Esophagus squamous epithelium (tissue), 5 donors: ENCODE measurements around the gene SF3B2. TPM values are rescaled to one million over a fixed set of nuclear protein-coding genes. Genes with fewer than 3 reads are reported as not detected.
"Not testable (repeated sequence)": the region's sequence is repeated elsewhere in the genome, so short reads cannot be mapped to it uniquely, and the experiment has no call there.

Experiments used
- DNase-seq: peaks from one replicate; lab custom pipeline; 2025; lab: John Stamatoyannopoulos, UW
- H3K27ac ChIP-seq, 4 donors: fragments of 200-600 bp; sonication (generic); one replicate each; pipeline ENCODE4 v1.5.1; 2016 to 2019; ENCODE audit warnings: mild to moderate bottlenecking in 1 of 4
- H3K27me3 ChIP-seq, 4 donors: fragments of 200-600 bp; sonication (generic); 1 replicate in 3 of 4; 2 replicates in 1 of 4; pipeline versions ENCODE4 v1.5.1 to v1.6.0; 2017 to 2021; ENCODE audit warnings: antibody characterized with exemption in 1 of 4
- H3K36me3 ChIP-seq, 3 donors: fragments of 200-600 bp; sonication (generic); one replicate each; pipeline ENCODE4 v1.5.1; 2016 to 2019
- H3K4me1 ChIP-seq, 3 donors: fragments of 200-600 bp; sonication (generic); one replicate each; pipeline ENCODE4 v1.5.1; 2017 to 2019
- H3K4me3 ChIP-seq, 4 donors: fragments of 200-600 bp; sonication (generic); 1 replicate in 3 of 4; 2 replicates in 1 of 4; pipeline ENCODE4 v1.5.1; 2016 to 2019; ENCODE audit warnings: mild to moderate bottlenecking in 2 of 4, moderate library complexity in 1 of 4
- H3K9me3 ChIP-seq, 3 donors: fragments of 200-600 bp; sonication (generic); one replicate each; pipeline ENCODE4 v1.5.1; 2016 to 2019
- POLR2A ChIP-seq, 4 donors: fragments of 450-650 bp; IDR thresholded peaks; one replicate each; pipeline ENCODE4 v1.6.1; 2017; ENCODE audit warnings: antibody characterized with exemption in 4 of 4, mild to moderate bottlenecking in 4 of 4, moderate library complexity in 3 of 4
- WGBS, 2 donors: methylation state at CpG; one replicate each; pipeline ENCODE4 v1.1.5; 2018; 5-methylcytosine and 5-hydroxymethylcytosine counted together
- intact Hi-C: fragments of 100-400 bp; cut with DNase I; formaldehyde crosslinking; loops from one replicate; pipeline ENCODE4 v1.15.0; 2022
- total RNA-seq, 4 donors: library from RNA; depleted of rRNA; stranded (reverse); fragments of >200 nt; gene quantifications; one replicate each; pipeline ENCODE4 v1.1.0, GENCODE V29; 2016
- TF ChIP-seq, protein P1 (sequence below), 6 experiments: fragments of 450-650 bp in 4 of 6; fragments of 200-600 bp in 2 of 6; sonication (generic) in 2 of 6; IDR thresholded peaks; one replicate each; pipeline ENCODE4 v1.5.1; 2016 to 2019; ENCODE audit warnings: antibody characterized with exemption in 6 of 6, mild to moderate bottlenecking in 4 of 6, moderate library complexity in 4 of 6
- donor health status: DM: yes; HTN: yes; CAD: no.

Gene SF3B2
- total RNA-seq, 4 donors from 2014 or later = 87.8 to 112 (median 93.5) TPM

DNA sequence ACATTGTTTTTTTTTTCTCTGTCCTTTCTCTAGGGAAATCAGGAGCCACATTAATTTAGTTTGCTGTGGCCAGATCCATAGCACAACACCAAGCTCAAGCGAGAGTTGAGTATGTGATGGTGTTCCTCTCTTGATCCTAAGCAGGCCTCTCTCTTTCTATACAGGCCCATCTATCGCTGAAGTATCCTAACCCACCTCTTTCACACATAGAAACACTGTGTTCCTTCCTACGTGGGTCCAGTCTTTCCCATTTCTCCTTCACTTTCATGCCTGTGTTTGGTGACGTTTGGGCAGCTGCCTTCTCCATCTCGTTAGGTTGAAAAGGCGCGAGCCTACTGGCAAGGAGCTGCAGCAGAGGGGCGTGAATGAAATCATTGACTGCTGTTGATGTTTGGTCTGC is 20.4 kb downstream of the SF3B2 start:
- peaks cover 23 to 67% (median 34%) of the 10 kb centered on the region in 3 donors for H3K4me1 ChIP-seq
- peaks cover 0 to 57% (median 3%) of the 10 kb centered on the region in 3 donors for H3K36me3 ChIP-seq
- WGBS, 2 donors = 74 to 78% methylated on average over 7 of the region's 8 CpGs
- H3K4me3 ChIP-seq = no peak overlapping the region
- TF ChIP-seq, protein P1, sequence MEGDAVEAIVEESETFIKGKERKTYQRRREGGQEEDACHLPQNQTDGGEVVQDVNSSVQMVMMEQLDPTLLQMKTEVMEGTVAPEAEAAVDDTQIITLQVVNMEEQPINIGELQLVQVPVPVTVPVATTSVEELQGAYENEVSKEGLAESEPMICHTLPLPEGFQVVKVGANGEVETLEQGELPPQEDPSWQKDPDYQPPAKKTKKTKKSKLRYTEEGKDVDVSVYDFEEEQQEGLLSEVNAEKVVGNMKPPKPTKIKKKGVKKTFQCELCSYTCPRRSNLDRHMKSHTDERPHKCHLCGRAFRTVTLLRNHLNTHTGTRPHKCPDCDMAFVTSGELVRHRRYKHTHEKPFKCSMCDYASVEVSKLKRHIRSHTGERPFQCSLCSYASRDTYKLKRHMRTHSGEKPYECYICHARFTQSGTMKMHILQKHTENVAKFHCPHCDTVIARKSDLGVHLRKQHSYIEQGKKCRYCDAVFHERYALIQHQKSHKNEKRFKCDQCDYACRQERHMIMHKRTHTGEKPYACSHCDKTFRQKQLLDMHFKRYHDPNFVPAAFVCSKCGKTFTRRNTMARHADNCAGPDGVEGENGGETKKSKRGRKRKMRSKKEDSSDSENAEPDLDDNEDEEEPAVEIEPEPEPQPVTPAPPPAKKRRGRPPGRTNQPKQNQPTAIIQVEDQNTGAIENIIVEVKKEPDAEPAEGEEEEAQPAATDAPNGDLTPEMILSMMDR (IDR thresholded peaks at IDR 0.05) = no peak
- TF ChIP-seq POLR2A (IDR thresholded peaks at IDR 0.05) = no peak
- no peak for DNase-seq
- no peaks in the 10 kb centered on the region for H3K27me3 ChIP-seq
- no peaks in the 10 kb centered on the region for H3K9me3 ChIP-seq
- no peak overlapping the region for H3K27ac ChIP-seq
- intact Hi-C loops = no loop called here

DNA sequence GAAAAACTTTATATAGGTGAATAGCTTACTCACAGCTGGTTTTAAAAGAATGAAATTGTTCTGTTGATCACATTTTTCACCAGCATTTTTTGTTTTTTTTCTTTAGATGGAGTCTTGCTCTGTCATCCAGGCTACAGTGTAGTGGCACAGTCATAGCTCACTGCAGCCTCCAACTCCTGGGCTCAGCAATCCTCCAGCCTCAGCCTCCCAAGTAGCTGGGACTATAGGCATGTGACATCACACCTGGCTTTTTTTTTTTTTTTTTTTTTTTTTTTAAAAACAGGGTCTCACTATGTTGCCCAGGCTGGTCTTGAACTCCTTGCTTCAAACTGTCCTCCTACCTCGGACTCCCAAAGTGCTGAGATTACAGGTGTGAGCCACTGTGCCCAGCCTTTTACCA is 21.5 kb downstream of the SF3B2 start:
- DNase-seq = no peak
- Histone ChIP-seq H3K9me3 (no peaks in the 10 kb centered on the region), H3K27me3 (no peaks in the 10 kb centered on the region), H3K27ac (no peak overlapping the region), H3K36me3 (peaks cover 0 to 46% (median 3%) of the 10 kb centered on the region in 3 donors), H3K4me3 (no peak overlapping the region), H3K4me1 (peaks cover 20 to 59% (median 29%) of the 10 kb centered on the region in 3 donors)
- WGBS, 2 donors = 83 to 100% methylated on average over 1 of the region's 1 CpG
- TF ChIP-seq, protein P1 (IDR thresholded peaks at IDR 0.05) = no peak
- TF ChIP-seq POLR2A (IDR thresholded peaks at IDR 0.05) = no peak
- intact Hi-C loops = no loop called here

DNA sequence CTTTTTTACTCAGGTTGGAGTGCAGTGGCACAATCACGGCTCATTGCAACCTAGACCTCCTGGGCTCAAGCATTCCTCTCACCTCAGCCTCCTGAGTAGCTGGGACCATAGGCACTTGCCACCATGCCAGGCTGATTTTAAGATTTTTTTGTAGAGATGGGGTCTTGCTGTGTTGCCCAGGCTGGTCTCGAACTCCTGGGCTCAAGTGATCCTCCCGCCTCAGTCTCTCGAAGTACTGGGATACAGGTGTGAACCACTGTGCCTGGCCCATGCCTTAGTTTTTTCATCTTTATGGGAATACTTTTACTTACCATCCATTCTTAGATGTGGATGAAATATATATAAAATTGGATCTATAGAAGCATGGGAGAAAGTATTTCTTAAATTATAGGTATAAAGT is 23.1 kb downstream of the SF3B2 start:
- peaks cover 14 to 62% (median 29%) of the 10 kb centered on the region in 3 donors for H3K4me1 ChIP-seq
- 95 to 96% methylated on average over 4 of the region's 4 CpGs for WGBS, 2 donors
- no peak overlapping the region for H3K27ac ChIP-seq
- no peaks in the 10 kb centered on the region for H3K9me3 ChIP-seq
- TF ChIP-seq POLR2A (IDR thresholded peaks at IDR 0.05) = no peak
- TF ChIP-seq, protein P1 (IDR thresholded peaks at IDR 0.05) = no peak
- no peak overlapping the region for H3K4me3 ChIP-seq
- peaks cover 0 to 42% (median 3%) of the 10 kb centered on the region in 3 donors for H3K36me3 ChIP-seq
- H3K27me3 ChIP-seq = no peaks in the 10 kb centered on the region
- intact Hi-C loops = loop anchor here (5.0 kb wide), 1 partner anchor 57 kb away; no protein-coding TSS in a partner anchor
- no peak for DNase-seq

DNA sequence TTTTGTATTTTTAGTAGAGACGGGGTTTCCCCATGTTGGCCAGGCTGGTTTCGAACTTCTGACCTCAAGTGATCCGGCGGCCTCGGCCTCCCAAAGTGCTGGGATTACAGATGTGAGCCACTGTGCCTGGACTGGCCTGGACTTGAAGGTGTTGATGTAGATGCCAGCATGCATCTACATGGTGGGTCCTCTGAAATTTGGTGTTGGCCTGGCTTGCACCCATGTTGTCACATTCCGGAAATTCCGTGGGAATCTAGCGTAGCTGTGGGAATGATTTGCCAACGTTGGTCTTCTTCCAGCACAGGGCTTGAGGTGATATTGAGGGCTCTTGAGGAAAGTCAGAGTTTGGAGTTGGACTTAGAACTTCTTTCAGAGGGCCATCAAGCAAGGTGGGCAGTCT is 24.4 kb downstream of the SF3B2 start:
- 50 to 65% methylated on average over 4 to 9 of the region's 9 CpGs for WGBS, 2 donors
- peaks cover 24 to 66% (median 32%) of the 10 kb centered on the region in 3 donors for H3K4me1 ChIP-seq
- no peak overlapping the region for H3K27ac ChIP-seq

DNA sequence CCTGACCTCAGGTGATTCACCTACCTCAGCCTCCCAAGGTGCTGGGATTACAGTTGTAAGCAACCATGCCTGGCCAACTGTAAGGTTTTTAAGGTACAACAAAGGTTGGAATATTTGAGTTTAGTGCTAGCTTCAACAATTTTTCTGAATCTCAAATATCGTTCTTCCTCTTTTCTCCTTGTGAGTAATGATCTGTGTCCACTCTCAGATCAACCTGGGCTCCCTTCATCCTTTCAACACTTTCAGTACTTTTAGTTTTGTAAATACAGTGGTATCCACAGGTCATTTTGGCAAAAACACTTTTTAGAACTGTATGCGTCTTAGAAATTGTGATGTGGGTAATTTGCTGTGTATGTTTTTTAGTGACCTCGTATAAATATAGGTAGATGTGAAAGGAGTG is 25.8 kb downstream of the SF3B2 start:
- 85 to 91% methylated on average over 3 of the region's 3 CpGs for WGBS, 2 donors
- no peaks in the 10 kb centered on the region for H3K27me3 ChIP-seq
- H3K4me3 ChIP-seq = no peak overlapping the region
- no peak overlapping the region for H3K27ac ChIP-seq
- peaks cover 0 to 37% (median 3%) of the 10 kb centered on the region in 3 donors for H3K36me3 ChIP-seq
- peaks cover 31 to 66% (median 37%) of the 10 kb centered on the region in 3 donors for H3K4me1 ChIP-seq
- TF ChIP-seq POLR2A (IDR thresholded peaks at IDR 0.05) = no peak
- TF ChIP-seq, protein P1 (IDR thresholded peaks at IDR 0.05) = no peak
- no peak for DNase-seq
- intact Hi-C loops = loop anchor here (5.0 kb wide), 1 partner anchor 54 kb away; no protein-coding TSS in a partner anchor
- H3K9me3 ChIP-seq = no peaks in the 10 kb centered on the region

More for the DNA sequence above, 24.4 kb downstream of the SF3B2 start:
- no peak for TF ChIP-seq POLR2A (IDR thresholded peaks at IDR 0.05)
- TF ChIP-seq, protein P1 (IDR thresholded peaks at IDR 0.05) = no peak
- no peaks in the 10 kb centered on the region for H3K27me3 ChIP-seq
- DNase-seq = no peak
- intact Hi-C loops = loop anchor here (5.0 kb wide), 1 partner anchor 56 kb away; no protein-coding TSS in a partner anchor
- H3K9me3 ChIP-seq = no peaks in the 10 kb centered on the region
- H3K36me3 ChIP-seq = peaks cover 0 to 42% (median 3%) of the 10 kb centered on the region in 3 donors
- no peak overlapping the region for H3K4me3 ChIP-seq

DNA sequence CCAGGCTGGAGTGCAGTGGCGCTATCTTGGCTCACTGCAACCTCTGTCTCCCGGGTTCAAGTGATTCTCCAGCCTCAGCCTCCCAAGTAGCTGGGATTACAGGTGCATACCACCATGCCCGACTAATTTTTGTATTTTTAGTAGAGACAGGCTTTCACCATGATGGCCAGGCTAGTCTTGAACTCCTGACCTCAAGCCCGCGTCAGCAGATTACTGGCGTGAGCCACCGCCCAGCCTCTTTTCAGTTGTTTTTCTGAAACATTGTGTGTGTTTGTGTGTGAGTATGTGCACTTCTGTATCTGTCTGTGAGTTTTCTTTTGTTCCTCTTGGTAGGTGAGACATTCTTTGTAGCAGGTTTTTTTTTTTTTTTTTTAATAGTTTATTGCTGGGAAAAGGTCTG is 26.8 kb downstream of the SF3B2 start:
- not testable (repeated sequence) for H3K4me3 ChIP-seq, DNase-seq, H3K27me3 ChIP-seq, H3K9me3 ChIP-seq, H3K27ac ChIP-seq
- H3K36me3 ChIP-seq = peaks cover 0 to 29% (median 2%) of the 10 kb centered on the region in 3 donors
- WGBS, 2 donors = 75 to 85% methylated on average over 7 of the region's 7 CpGs
- peaks cover 41 to 73% (median 44%) of the 10 kb centered on the region in 3 donors for H3K4me1 ChIP-seq
- intact Hi-C loops = loop anchor here (5.0 kb wide), 1 partner anchor 53 kb away; no protein-coding TSS in a partner anchor
